Pancreas (tissue), 10 donors: ENCODE data around the gene MSI2. TPM values are rescaled to one million over a fixed set of nuclear protein-coding genes. Genes with fewer than 3 reads are reported as not detected.

Experiments
- ATAC-seq, 4 donors: fragments of 200-7000 bp; cut with Tn5 transposase; one replicate each; pipeline versions ENCODE4 v1.8.0 to v1.9.1; 2020; ENCODE audit warnings: mild to moderate bottlenecking in 4 of 4, moderate library complexity in 4 of 4
- DNase-seq, 6 donors: peaks; one replicate each; pipeline ENCODE4 v3.0.0-alpha.2; 2020
- FAIRE-seq: peaks from 2 replicates; lab custom pipeline; 2012; peaks lifted over from hg19 to GRCh38; lab: Jason Lieb, UNC
- H3K27ac ChIP-seq, 4 donors: fragments of 200-600 bp; sonication (generic); 1 replicate in 3 of 4; 2 replicates in 1 of 4; pipeline versions ENCODE4 v1.5.0 to v1.8.0; 2020
- H3K27me3 ChIP-seq, 4 donors: fragments of 200-600 bp; one replicate each; pipeline ENCODE4 v1.8.0; 2021
- H3K36me3 ChIP-seq, 3 donors: fragments of 200-600 bp; sonication (generic) in 1 of 3; one replicate each; pipeline versions ENCODE4 v1.5.0 to v1.8.0; 2020 to 2021
- H3K4me1 ChIP-seq, 3 donors: fragments of 200-600 bp; one replicate each; pipeline ENCODE4 v1.8.0; 2021
- H3K4me3 ChIP-seq, 4 donors: fragments of 200-600 bp; sonication (generic) in 2 of 4; one replicate each; pipeline versions ENCODE4 v1.5.0 to v1.8.0; 2020 to 2021
- H3K9me3 ChIP-seq, 4 donors: fragments of 200-600 bp; one replicate each; pipeline ENCODE4 v1.8.0; 2021
- CTCF ChIP-seq, 4 donors: fragments of 200-600 bp; sonication (generic) in 3 of 4; IDR thresholded peaks; one replicate each; pipeline versions ENCODE4 v1.5.0 to v1.8.0; 2021; ENCODE audit warnings: antibody characterized with exemption in 4 of 4
- WGBS, 2 donors: extraction: QIAGEN DNeasy Blood & Tissue Kit; methylation state at CpG; one replicate each; pipeline ENCODE4 v1.1.7; 2013; 5-methylcytosine and 5-hydroxymethylcytosine counted together
- intact Hi-C, 3 donors: fragments of 100-400 bp; cut with DNase I; formaldehyde crosslinking; loops; one replicate each; pipeline versions ENCODE4 v1.11.1 to v1.14.2; 2022
- polyA plus RNA-seq, 2 donors: library from polyadenylated mRNA; stranded (reverse); fragments of 200-250 nt; gene quantifications; one replicate each; pipeline ENCODE4 v1.2.3, GENCODE V29; 2013
- total RNA-seq, 6 donors: library from RNA; stranded (reverse); fragmentation: NEBNext Ultra II Directional in 4 of 6; extraction: Animal tissue kit (Norgen Biotek cat#: 25700) in 4 of 6; gene quantifications; one replicate each; pipeline versions ENCODE4 v1.2.1 to v1.2.4, GENCODE V29; 2021 to 2023
- donor health status: healthy with polysubstance abuse.
- donor health status: DM: no; HTN: no; CAD: no; lungs with moderate emphysema.
- donor health status: DM: no; HTN: no; CAD: no.
- donor health status: control.
- donor health status: control.
- donor health status: Bipolar disorder and iron deficiency.
- donor health status: DM: yes; HTN: yes; CAD: no.
- donor health status: DM: no; HTN: no; CAD: no.
- donor health status: DM: no; HTN: no; CAD: no.
- donor health status: DM: yes; HTN: yes; CAD: no.

The MSI2 gene
- total and polyA plus RNA-seq, 8 donors = 10.4 to 48.9 (median 30.1) TPM

- FAIRE-seq (no peak), DNase-seq (no peak), ATAC-seq (no peak)
- Histone ChIP-seq H3K27ac (no peak overlapping the region), H3K4me1 (no peaks in the 10 kb centered on the region), H3K36me3 (no peaks in the 10 kb centered on the region), H3K4me3 (no peak overlapping the region), H3K9me3 (no peaks in the 10 kb centered on the region), H3K27me3 (no peaks in the 10 kb centered on the region)
- WGBS, 2 donors = 78 to 80% methylated on average over 7 of the region's 7 CpGs
- intact Hi-C loops = no loop called here
- TF ChIP-seq CTCF (IDR thresholded peaks at IDR 0.05) = no peak
Observed at GRCh38 chr17:57544834-57545463, 288.6 kb downstream of the MSI2 start.

GRCh38 chr17:57545731-57546342 lies 289.5 kb downstream of the MSI2 start:
- no peak for TF ChIP-seq CTCF (IDR thresholded peaks at IDR 0.05)
- Histone ChIP-seq H3K27me3 (no peaks in the 10 kb centered on the region), H3K9me3 (no peaks in the 10 kb centered on the region), H3K4me3 (no peak overlapping the region), H3K4me1 (no peaks in the 10 kb centered on the region), H3K36me3 (no peaks in the 10 kb centered on the region), H3K27ac (no peak overlapping the region)
- whole genome bisulfite sequencing, 2 donors = 86 to 93% methylated on average over 19 of the region's 19 CpGs
- FAIRE-seq = no peak
- DNase-seq = no peak
- intact Hi-C loops = no loop called here
- no peak for ATAC-seq

GRCh38 chr17:57548421-57549410 lies 292.4 kb downstream of the MSI2 start:
- no peaks in the 10 kb centered on the region for H3K4me1 ChIP-seq
- no peak for DNase-seq
- TF ChIP-seq CTCF (IDR thresholded peaks at IDR 0.05) = no peak
- no peaks in the 10 kb centered on the region for H3K9me3 ChIP-seq
- no peaks in the 10 kb centered on the region for H3K27me3 ChIP-seq
- intact Hi-C loops = no loop called here
- H3K4me3 ChIP-seq = no peak overlapping the region
- ATAC-seq = no peak
- FAIRE-seq = no peak
- WGBS, 2 donors = 83 to 84% methylated on average over 19 of the region's 19 CpGs
- H3K27ac ChIP-seq = no peak overlapping the region
- H3K36me3 ChIP-seq = no peaks in the 10 kb centered on the region

GRCh38 chr17:57549468-57549867 lies 293.1 kb downstream of the MSI2 start:
- DNase-seq (no peak), ATAC-seq (no peak), FAIRE-seq (no peak)
- Histone ChIP-seq H3K27ac (no peak overlapping the region), H3K4me1 (no peaks in the 10 kb centered on the region), H3K27me3 (no peaks in the 10 kb centered on the region), H3K9me3 (no peaks in the 10 kb centered on the region), H3K36me3 (no peaks in the 10 kb centered on the region), H3K4me3 (no peak overlapping the region)
- intact Hi-C loops = no loop called here
- no peak for TF ChIP-seq CTCF (IDR thresholded peaks at IDR 0.05)
- WGBS, 2 donors = 84 to 97% methylated on average over 3 of the region's 3 CpGs
